ENCODE results near the gene RAMAC. TPM values are rescaled to one million over a fixed set of nuclear protein-coding genes. Genes with fewer than 3 reads are reported as not detected.

RAMAC gene
- total RNA-seq, 1 experiment from 2014 or later: 31.8 TPM

GRCh38 chr15:82966671-82967071 lies 19.3 kb upstream of the RAMAC start:
- DNase-seq: no peak
- TF ChIP-seq, protein P1, sequence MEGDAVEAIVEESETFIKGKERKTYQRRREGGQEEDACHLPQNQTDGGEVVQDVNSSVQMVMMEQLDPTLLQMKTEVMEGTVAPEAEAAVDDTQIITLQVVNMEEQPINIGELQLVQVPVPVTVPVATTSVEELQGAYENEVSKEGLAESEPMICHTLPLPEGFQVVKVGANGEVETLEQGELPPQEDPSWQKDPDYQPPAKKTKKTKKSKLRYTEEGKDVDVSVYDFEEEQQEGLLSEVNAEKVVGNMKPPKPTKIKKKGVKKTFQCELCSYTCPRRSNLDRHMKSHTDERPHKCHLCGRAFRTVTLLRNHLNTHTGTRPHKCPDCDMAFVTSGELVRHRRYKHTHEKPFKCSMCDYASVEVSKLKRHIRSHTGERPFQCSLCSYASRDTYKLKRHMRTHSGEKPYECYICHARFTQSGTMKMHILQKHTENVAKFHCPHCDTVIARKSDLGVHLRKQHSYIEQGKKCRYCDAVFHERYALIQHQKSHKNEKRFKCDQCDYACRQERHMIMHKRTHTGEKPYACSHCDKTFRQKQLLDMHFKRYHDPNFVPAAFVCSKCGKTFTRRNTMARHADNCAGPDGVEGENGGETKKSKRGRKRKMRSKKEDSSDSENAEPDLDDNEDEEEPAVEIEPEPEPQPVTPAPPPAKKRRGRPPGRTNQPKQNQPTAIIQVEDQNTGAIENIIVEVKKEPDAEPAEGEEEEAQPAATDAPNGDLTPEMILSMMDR (IDR thresholded peaks at IDR 0.05; ENCODE audit: insufficient read depth in 1 of 2, low read depth in 1 of 2, low read length in 1 of 2, severe bottlenecking in 1 of 2, unreplicated experiment in 1 of 2): no peak
- Histone ChIP-seq H3K27me3 (replicated peaks; ENCODE audit: control insufficient read depth, insufficient read depth, low read length) (no peaks in the 10 kb centered on the region), H3K4me3 (ENCODE audit: low read depth, low read length) (no peak overlapping the region), H3K36me3 (ENCODE audit: control insufficient read depth, insufficient read depth, low read length) (no peaks in the 10 kb centered on the region), H3K9me3 (no peaks in the 10 kb centered on the region), H3K4me1 (no peaks in the 10 kb centered on the region)
- CTCF ChIA-PET: no interaction called here
- Mint-ChIP-seq H3K36me3 (ENCODE audit: insufficient read depth, unreplicated experiment) (no peaks in the 10 kb centered on the region), H3K27me3 (ENCODE audit: insufficient read depth, unreplicated experiment) (no peaks in the 10 kb centered on the region), H3K4me3 (ENCODE audit: unreplicated experiment) (no peak overlapping the region), H3K9me3 (ENCODE audit: unreplicated experiment) (no peaks in the 10 kb centered on the region), H3K27ac (ENCODE audit: unreplicated experiment) (no peak overlapping the region), H3K4me1 (ENCODE audit: low read depth, unreplicated experiment) (peaks cover 12% of the 10 kb centered on the region)
- no TSS peak for BruUV-seq (replicated peaks)
- intact Hi-C loops (cut with micrococcal nuclease; ENCODE audit: unreplicated experiment): no loop called here
- POLR2A ChIA-PET: no interaction called here

GRCh38 chr15:82968066-82968465 lies 17.9 kb upstream of the RAMAC start:
- no peaks in the 10 kb centered on the region for H3K27me3 Mint-ChIP-seq (ENCODE audit: insufficient read depth, unreplicated experiment)
- no TSS peak for BruUV-seq (replicated peaks)
- H3K4me3 ChIP-seq (ENCODE audit: low read depth, low read length): no peak overlapping the region
- H3K4me1 Mint-ChIP-seq (ENCODE audit: low read depth, unreplicated experiment): peaks cover 12% of the 10 kb centered on the region
- no peaks in the 10 kb centered on the region for H3K9me3 ChIP-seq
- H3K9me3 Mint-ChIP-seq (ENCODE audit: unreplicated experiment): no peaks in the 10 kb centered on the region
- H3K36me3 Mint-ChIP-seq (ENCODE audit: insufficient read depth, unreplicated experiment): no peaks in the 10 kb centered on the region
- no peaks in the 10 kb centered on the region for H3K36me3 ChIP-seq (ENCODE audit: control insufficient read depth, insufficient read depth, low read length)
- ChIA-PET CTCF (no interaction called here), POLR2A (no interaction called here)
- no peak for DNase-seq
- no peaks in the 10 kb centered on the region for H3K27me3 ChIP-seq (replicated peaks; ENCODE audit: control insufficient read depth, insufficient read depth, low read length)
- no peak overlapping the region for H3K4me3 Mint-ChIP-seq (ENCODE audit: unreplicated experiment)
- TF ChIP-seq, protein P1 (IDR thresholded peaks at IDR 0.05; ENCODE audit: insufficient read depth in 1 of 2, low read depth in 1 of 2, low read length in 1 of 2, severe bottlenecking in 1 of 2, unreplicated experiment in 1 of 2): no peak
- intact Hi-C loops (cut with micrococcal nuclease; ENCODE audit: unreplicated experiment): no loop called here
- H3K4me1 ChIP-seq: no peaks in the 10 kb centered on the region
- no peak overlapping the region for H3K27ac Mint-ChIP-seq (ENCODE audit: unreplicated experiment)

DNA sequence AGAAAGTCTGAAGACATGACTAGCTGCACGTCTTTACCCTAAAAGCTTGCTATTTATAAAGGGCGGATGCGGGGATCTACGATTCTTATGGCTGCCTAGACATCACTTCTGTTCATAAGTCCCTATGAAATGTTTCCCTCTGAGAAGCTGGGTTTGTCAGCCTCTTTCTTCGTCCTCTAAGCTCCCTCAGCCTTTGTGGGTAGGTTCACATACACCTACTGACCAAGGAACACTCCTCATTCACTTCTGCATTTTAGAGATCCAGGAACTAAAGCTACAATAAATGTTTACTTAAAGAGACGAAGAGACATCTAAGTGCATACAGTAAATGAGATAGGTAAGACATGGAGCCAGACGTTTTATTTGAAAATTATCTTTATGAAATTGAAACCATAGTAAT lies 16.7 kb upstream of the RAMAC start:
- DNase-seq: no peak
- H3K36me3 Mint-ChIP-seq (ENCODE audit: insufficient read depth, unreplicated experiment): no peaks in the 10 kb centered on the region
- POLR2A ChIA-PET: no interaction called here
- H3K9me3 Mint-ChIP-seq (ENCODE audit: unreplicated experiment): no peaks in the 10 kb centered on the region
- no peaks in the 10 kb centered on the region for H3K9me3 ChIP-seq
- intact Hi-C loops (cut with micrococcal nuclease; ENCODE audit: unreplicated experiment): no loop called here
- H3K4me3 Mint-ChIP-seq (ENCODE audit: unreplicated experiment): no peak overlapping the region
- no peaks in the 10 kb centered on the region for H3K27me3 ChIP-seq (replicated peaks; ENCODE audit: control insufficient read depth, insufficient read depth, low read length)
- peaks cover 12% of the 10 kb centered on the region for H3K4me1 Mint-ChIP-seq (ENCODE audit: low read depth, unreplicated experiment)
- no TSS peak for BruUV-seq (replicated peaks)
- no peak overlapping the region for H3K27ac Mint-ChIP-seq (ENCODE audit: unreplicated experiment)
- H3K36me3 ChIP-seq (ENCODE audit: control insufficient read depth, insufficient read depth, low read length): no peaks in the 10 kb centered on the region
- no peaks in the 10 kb centered on the region for H3K4me1 ChIP-seq
- CTCF ChIA-PET: no interaction called here
- TF ChIP-seq, protein P1 (IDR thresholded peaks at IDR 0.05; ENCODE audit: insufficient read depth in 1 of 2, low read depth in 1 of 2, low read length in 1 of 2, severe bottlenecking in 1 of 2, unreplicated experiment in 1 of 2): no peak
- no peak overlapping the region for H3K4me3 ChIP-seq (ENCODE audit: low read depth, low read length)
- no peaks in the 10 kb centered on the region for H3K27me3 Mint-ChIP-seq (ENCODE audit: insufficient read depth, unreplicated experiment)

Measured in Caco-2 (cell line).